ENCODE data around the gene LAMC3. TPM values are rescaled to one million over a fixed set of nuclear protein-coding genes. Genes with fewer than 3 reads are reported as not detected.
"Not testable (repeated sequence)": the region's sequence is repeated elsewhere in the genome, so short reads cannot be mapped to it uniquely, and the experiment has no call there.

Gene LAMC3
- total RNA-seq, 1 experiment from 2014 or later = 2.9 TPM

GRCh38 chr9:131094015-131094414, 85.0 kb downstream of the LAMC3 start:
- no peak for DNase-seq (ENCODE audit: low read depth, low spot score)
- in situ Hi-C loops (cut with HindIII; ENCODE audit: low pct_unique_long_range_greater_than_20kb, low sequenced_read_pairs) = no loop called here

- DNase-seq (ENCODE audit: low read depth, low spot score) = no peak
- in situ Hi-C loops (cut with HindIII; ENCODE audit: low pct_unique_long_range_greater_than_20kb, low sequenced_read_pairs) = no loop called here
Observed at GRCh38 chr9:131094622-131095021, 85.6 kb downstream of the LAMC3 start.

GRCh38 chr9:131095666-131096268, 86.8 kb downstream of the LAMC3 start:
- in situ Hi-C loops (cut with HindIII; ENCODE audit: low pct_unique_long_range_greater_than_20kb, low sequenced_read_pairs) = no loop called here

GRCh38 chr9:131096269-131097125, 87.5 kb downstream of the LAMC3 start, which contains the start of gene AIF1L:
TSS of gene AIF1L (plus strand) at chr9:131096531. CDS start at chr9:131096630, 99 bp downstream.
- in situ Hi-C loops (cut with HindIII; ENCODE audit: low pct_unique_long_range_greater_than_20kb, low sequenced_read_pairs) = no loop called here
- peak; percentile 61 for DNase-seq (ENCODE audit: low read depth, low spot score)

More at GRCh38 chr9:131095666-131096268, 86.8 kb downstream of the LAMC3 start:
- DNase-seq (ENCODE audit: low read depth, low spot score) = no peak

- no peak for DNase-seq (ENCODE audit: low read depth, low spot score)
- in situ Hi-C loops (cut with HindIII; ENCODE audit: low pct_unique_long_range_greater_than_20kb, low sequenced_read_pairs) = no loop called here
Observed at GRCh38 chr9:131097126-131097947, 88.4 kb downstream of the LAMC3 start.

- no peak for DNase-seq (ENCODE audit: low read depth, low spot score)
- in situ Hi-C loops (cut with HindIII; ENCODE audit: low pct_unique_long_range_greater_than_20kb, low sequenced_read_pairs) = no loop called here
Observed at GRCh38 chr9:131097948-131098278, 88.9 kb downstream of the LAMC3 start.

- no peak for DNase-seq (ENCODE audit: low read depth, low spot score)
- in situ Hi-C loops (cut with HindIII; ENCODE audit: low pct_unique_long_range_greater_than_20kb, low sequenced_read_pairs) = no loop called here
Observed at GRCh38 chr9:131098391-131099101, 89.6 kb downstream of the LAMC3 start.

GRCh38 chr9:131099102-131099606, 90.2 kb downstream of the LAMC3 start:
- no peak for DNase-seq (ENCODE audit: low read depth, low spot score)
- in situ Hi-C loops (cut with HindIII; ENCODE audit: low pct_unique_long_range_greater_than_20kb, low sequenced_read_pairs) = no loop called here

GRCh38 chr9:131099845-131100244, 90.9 kb downstream of the LAMC3 start:
- DNase-seq (ENCODE audit: low read depth, low spot score); in situ Hi-C loops (cut with HindIII; ENCODE audit: low pct_unique_long_range_greater_than_20kb, low sequenced_read_pairs): not testable (repeated sequence)

GRCh38 chr9:131100445-131100844, 91.5 kb downstream of the LAMC3 start:
- in situ Hi-C loops (cut with HindIII; ENCODE audit: low pct_unique_long_range_greater_than_20kb, low sequenced_read_pairs) = no loop called here

GRCh38 chr9:131101207-131101964, 92.4 kb downstream of the LAMC3 start:
- in situ Hi-C loops (cut with HindIII; ENCODE audit: low pct_unique_long_range_greater_than_20kb, low sequenced_read_pairs) = no loop called here
- no peak for DNase-seq (ENCODE audit: low read depth, low spot score)

More at GRCh38 chr9:131100445-131100844, 91.5 kb downstream of the LAMC3 start:
- DNase-seq (ENCODE audit: low read depth, low spot score) = no peak

GRCh38 chr9:131103024-131103423, 94.0 kb downstream of the LAMC3 start:
- no peak for DNase-seq (ENCODE audit: low read depth, low spot score)
- in situ Hi-C loops (cut with HindIII; ENCODE audit: low pct_unique_long_range_greater_than_20kb, low sequenced_read_pairs) = no loop called here

- in situ Hi-C loops (cut with HindIII; ENCODE audit: low pct_unique_long_range_greater_than_20kb, low sequenced_read_pairs) = no loop called here
Observed at GRCh38 chr9:131103535-131103934, 94.6 kb downstream of the LAMC3 start.

GRCh38 chr9:131104016-131104740, 95.2 kb downstream of the LAMC3 start:
- DNase-seq (ENCODE audit: low read depth, low spot score) = no peak
- in situ Hi-C loops (cut with HindIII; ENCODE audit: low pct_unique_long_range_greater_than_20kb, low sequenced_read_pairs) = no loop called here

More at GRCh38 chr9:131103535-131103934, 94.6 kb downstream of the LAMC3 start:
- no peak for DNase-seq (ENCODE audit: low read depth, low spot score)

- in situ Hi-C loops (cut with HindIII; ENCODE audit: low pct_unique_long_range_greater_than_20kb, low sequenced_read_pairs) = no loop called here
Observed at GRCh38 chr9:131105952-131106351, 97.0 kb downstream of the LAMC3 start.

GRCh38 chr9:131107760-131108159, 98.8 kb downstream of the LAMC3 start:
- in situ Hi-C loops (cut with HindIII; ENCODE audit: low pct_unique_long_range_greater_than_20kb, low sequenced_read_pairs) = no loop called here
- DNase-seq (ENCODE audit: low read depth, low spot score) = peak; percentile 32

More at GRCh38 chr9:131105952-131106351, 97.0 kb downstream of the LAMC3 start:
- DNase-seq (ENCODE audit: low read depth, low spot score) = no peak
